Nephron (organoid): ENCODE measurements around the gene KLHL3.

Experiments
- H3K27ac Mint-ChIP-seq, 3 experiments: 2 replicates each; pipeline ENCODE4 v1.8.0; 2020; ENCODE audit warnings: mixed read lengths in 3 of 3, mild to moderate bottlenecking in 2 of 3, moderate library complexity in 1 of 3
- H3K27me3 Mint-ChIP-seq: 2 replicates; pipeline ENCODE4 v1.8.0; 2021; ENCODE audit warnings: low read depth, mild to moderate bottlenecking, moderate library complexity, mixed read lengths
- H3K36me3 Mint-ChIP-seq: 2 replicates; pipeline ENCODE4 v1.8.0; 2020; ENCODE audit warnings: low read depth, mixed read lengths
- H3K4me1 Mint-ChIP-seq: 2 replicates; pipeline ENCODE4 v1.8.0; 2020; ENCODE audit warnings: mixed read lengths
- H3K4me3 Mint-ChIP-seq, 3 experiments: 2 replicates each; pipeline ENCODE4 v1.8.0; 2020; ENCODE audit warnings: mild to moderate bottlenecking in 3 of 3, mixed read lengths in 3 of 3, moderate library complexity in 2 of 3
- H3K9me3 Mint-ChIP-seq: 2 replicates; pipeline ENCODE4 v1.8.0; 2020; ENCODE audit warnings: mixed read lengths
- TF ChIP-seq, protein P1 (sequence below), 3 experiments: fragments of 200-600 bp; sonication (generic); IDR thresholded peaks; one replicate each; pipeline ENCODE4 v1.5.0; 2021; ENCODE audit warnings: antibody characterized with exemption in 3 of 3; ENCODE audit not compliant: unreplicated experiment in 3 of 3

Gene KLHL3

DNA sequence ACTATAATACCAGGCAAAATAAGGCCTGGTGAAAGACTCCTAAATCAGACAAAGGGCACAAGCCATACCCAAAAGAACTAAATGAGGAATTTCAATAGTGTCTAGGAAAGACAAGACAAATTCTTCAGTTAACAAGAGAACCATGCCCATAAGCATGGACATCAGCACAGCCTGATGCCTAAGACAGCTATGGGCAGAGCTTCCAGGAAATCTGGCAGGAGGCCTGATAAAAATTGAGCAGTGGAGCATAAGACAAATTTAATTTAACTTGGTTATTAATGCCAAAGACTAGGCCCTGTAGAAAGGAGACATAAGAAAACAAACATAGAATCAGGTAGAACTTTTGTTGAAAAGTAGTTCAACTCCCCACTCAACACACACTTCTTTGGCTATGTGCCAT lies 17.3 kb downstream of the KLHL3 start:
- TF ChIP-seq, protein P1, sequence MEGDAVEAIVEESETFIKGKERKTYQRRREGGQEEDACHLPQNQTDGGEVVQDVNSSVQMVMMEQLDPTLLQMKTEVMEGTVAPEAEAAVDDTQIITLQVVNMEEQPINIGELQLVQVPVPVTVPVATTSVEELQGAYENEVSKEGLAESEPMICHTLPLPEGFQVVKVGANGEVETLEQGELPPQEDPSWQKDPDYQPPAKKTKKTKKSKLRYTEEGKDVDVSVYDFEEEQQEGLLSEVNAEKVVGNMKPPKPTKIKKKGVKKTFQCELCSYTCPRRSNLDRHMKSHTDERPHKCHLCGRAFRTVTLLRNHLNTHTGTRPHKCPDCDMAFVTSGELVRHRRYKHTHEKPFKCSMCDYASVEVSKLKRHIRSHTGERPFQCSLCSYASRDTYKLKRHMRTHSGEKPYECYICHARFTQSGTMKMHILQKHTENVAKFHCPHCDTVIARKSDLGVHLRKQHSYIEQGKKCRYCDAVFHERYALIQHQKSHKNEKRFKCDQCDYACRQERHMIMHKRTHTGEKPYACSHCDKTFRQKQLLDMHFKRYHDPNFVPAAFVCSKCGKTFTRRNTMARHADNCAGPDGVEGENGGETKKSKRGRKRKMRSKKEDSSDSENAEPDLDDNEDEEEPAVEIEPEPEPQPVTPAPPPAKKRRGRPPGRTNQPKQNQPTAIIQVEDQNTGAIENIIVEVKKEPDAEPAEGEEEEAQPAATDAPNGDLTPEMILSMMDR (IDR thresholded peaks at IDR 0.05; ENCODE audit: unreplicated experiment in 3 of 3): no peak
- Mint-ChIP-seq H3K27me3 (no peaks in the 10 kb centered on the region), H3K36me3 (peaks cover 30% of the 10 kb centered on the region)

DNA sequence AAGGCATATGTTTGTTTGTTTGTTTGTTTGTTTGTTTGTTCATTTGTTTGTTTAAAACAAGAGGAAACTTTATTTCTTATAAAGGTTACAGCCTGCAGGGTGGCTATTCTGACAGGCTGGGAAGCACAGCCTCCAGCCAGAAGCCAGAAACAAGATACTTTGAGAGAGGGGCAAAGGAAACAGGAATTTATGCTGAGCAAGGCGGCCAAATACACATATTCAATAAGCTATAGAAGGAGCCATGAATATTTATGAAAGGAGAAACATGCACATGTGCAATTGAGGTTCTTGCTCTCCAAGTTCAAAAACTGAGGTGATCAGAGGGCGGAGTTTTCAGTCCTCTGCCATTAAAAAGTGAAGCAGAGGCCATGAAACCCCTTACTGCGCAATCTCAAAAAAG lies 19.6 kb downstream of the KLHL3 start:
- H3K9me3 Mint-ChIP-seq: peaks cover 23% of the 10 kb centered on the region
- H3K36me3 Mint-ChIP-seq: peaks cover 48% of the 10 kb centered on the region
- H3K27me3 Mint-ChIP-seq: no peaks in the 10 kb centered on the region
- no peaks in the 10 kb centered on the region for H3K4me1 Mint-ChIP-seq
- H3K27ac Mint-ChIP-seq: no peak overlapping the region
- no peak overlapping the region for H3K4me3 Mint-ChIP-seq
- TF ChIP-seq, protein P1 (IDR thresholded peaks at IDR 0.05; ENCODE audit: unreplicated experiment in 3 of 3): no peak

More for the DNA sequence above, 17.3 kb downstream of the KLHL3 start:
- Mint-ChIP-seq H3K4me3 (no peak overlapping the region), H3K4me1 (no peaks in the 10 kb centered on the region), H3K27ac (no peak overlapping the region), H3K9me3 (peaks cover 11% of the 10 kb centered on the region)

- Mint-ChIP-seq H3K4me3 (no peak overlapping the region), H3K9me3 (peaks cover 26% of the 10 kb centered on the region), H3K27ac (no peak overlapping the region), H3K27me3 (no peaks in the 10 kb centered on the region), H3K36me3 (peaks cover 56% of the 10 kb centered on the region), H3K4me1 (no peaks in the 10 kb centered on the region)
- TF ChIP-seq, protein P1 (IDR thresholded peaks at IDR 0.05; ENCODE audit: unreplicated experiment in 3 of 3): no peak
Observed at GRCh38 chr5:137715456-137715855, 20.4 kb downstream of the KLHL3 start.

GRCh38 chr5:137714946-137715345 lies 20.9 kb downstream of the KLHL3 start:
- no peaks in the 10 kb centered on the region for H3K27me3 Mint-ChIP-seq
- H3K9me3 Mint-ChIP-seq: peaks cover 26% of the 10 kb centered on the region
- H3K27ac Mint-ChIP-seq: no peak overlapping the region
- H3K4me1 Mint-ChIP-seq: no peaks in the 10 kb centered on the region
- no peak overlapping the region for H3K4me3 Mint-ChIP-seq
- TF ChIP-seq, protein P1 (IDR thresholded peaks at IDR 0.05; ENCODE audit: unreplicated experiment in 3 of 3): no peak
- peaks cover 56% of the 10 kb centered on the region for H3K36me3 Mint-ChIP-seq

DNA sequence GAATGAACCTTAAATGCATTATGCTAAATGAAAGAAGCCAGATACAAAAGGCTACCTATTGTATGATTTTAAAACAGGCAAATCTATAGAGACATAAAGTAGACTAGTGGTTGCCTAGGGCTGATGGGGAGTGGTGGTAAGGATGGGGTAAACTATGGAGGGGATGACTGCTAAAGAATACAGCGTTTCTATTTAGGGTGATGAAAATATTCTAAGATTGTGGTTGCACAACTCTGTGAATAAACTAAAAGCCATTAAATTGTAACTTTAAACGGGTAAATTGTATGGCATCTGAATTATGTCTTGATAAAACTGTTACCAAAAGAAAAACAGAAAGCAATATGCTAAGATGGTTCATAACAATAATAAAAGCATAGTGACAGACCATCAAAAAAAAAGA lies 21.4 kb downstream of the KLHL3 start:
- H3K27ac Mint-ChIP-seq: no peak overlapping the region
- no peak overlapping the region for H3K4me3 Mint-ChIP-seq
- H3K4me1 Mint-ChIP-seq: no peaks in the 10 kb centered on the region
- peaks cover 59% of the 10 kb centered on the region for H3K36me3 Mint-ChIP-seq
- H3K9me3 Mint-ChIP-seq: peaks cover 26% of the 10 kb centered on the region
- TF ChIP-seq, protein P1 (IDR thresholded peaks at IDR 0.05; ENCODE audit: unreplicated experiment in 3 of 3): no peak
- H3K27me3 Mint-ChIP-seq: no peaks in the 10 kb centered on the region

DNA sequence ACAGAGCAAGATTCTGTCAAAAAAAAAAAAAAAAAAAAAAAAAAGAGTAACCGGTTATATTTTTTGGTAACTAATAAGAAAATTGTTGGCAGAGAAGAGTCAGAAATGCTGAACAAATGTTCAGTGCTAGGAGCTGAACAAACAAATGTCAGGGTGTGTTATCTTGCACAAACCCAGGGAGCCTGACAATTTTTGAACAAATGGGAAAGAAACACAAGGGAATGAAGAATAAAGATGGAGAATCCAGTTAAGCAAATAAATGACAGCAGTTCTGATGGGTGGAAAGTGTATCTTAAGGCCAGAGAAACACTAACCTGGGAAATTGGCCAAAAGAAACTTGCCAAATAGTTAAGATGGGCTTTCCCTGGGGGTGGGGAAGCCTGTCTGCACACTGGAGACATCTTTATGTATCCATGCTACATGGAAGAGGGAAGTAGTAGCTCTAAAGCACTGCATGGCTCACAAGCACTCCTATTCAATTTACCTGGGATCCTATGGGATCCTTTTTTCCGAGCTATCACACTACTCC lies 23.7 kb downstream of the KLHL3 start:
- Mint-ChIP-seq H3K9me3 (peaks cover 26% of the 10 kb centered on the region), H3K4me1 (no peaks in the 10 kb centered on the region), H3K27me3 (no peaks in the 10 kb centered on the region), H3K36me3 (peaks cover 68% of the 10 kb centered on the region), H3K27ac (no peak overlapping the region), H3K4me3 (no peak overlapping the region)
- TF ChIP-seq, protein P1 (IDR thresholded peaks at IDR 0.05; ENCODE audit: unreplicated experiment in 3 of 3): no peak
